ENCODE data around the gene OVCH1.
"Not testable (repeated sequence)": the region's sequence is repeated elsewhere in the genome, so short reads cannot be mapped to it uniquely, and the experiment has no call there.

Gene OVCH1

DNA sequence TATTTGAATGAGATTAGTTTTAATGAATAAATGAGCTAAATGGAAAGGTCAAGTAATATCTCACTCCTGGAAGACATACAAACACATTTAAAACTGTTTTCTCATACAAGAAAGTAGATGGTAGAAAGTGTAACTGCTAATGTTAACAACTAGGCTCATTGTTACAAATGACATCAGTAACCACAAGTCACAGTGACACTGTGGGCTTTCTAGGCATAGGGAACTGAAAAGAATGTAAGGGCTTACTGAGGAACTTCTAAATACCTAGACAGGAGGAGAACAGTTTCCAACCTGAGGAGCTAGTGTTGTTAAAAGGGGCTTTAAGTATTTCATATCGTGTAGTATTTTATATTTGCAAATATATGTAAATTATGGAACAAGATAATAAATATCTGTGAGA lies 99.0 kb downstream of the OVCH1 start:
- H3K9me3 Mint-ChIP-seq: no peaks in the 10 kb centered on the region
- H3K4me3 Mint-ChIP-seq: no peak overlapping the region
- no peak for TF ChIP-seq CTCF (IDR thresholded peaks at IDR 0.05)
- no peak overlapping the region for H3K27ac Mint-ChIP-seq
- H3K36me3 Mint-ChIP-seq (ENCODE audit: low read depth): no peaks in the 10 kb centered on the region
- H3K27me3 Mint-ChIP-seq (ENCODE audit: low read depth, poor library complexity): peaks cover 6% of the 10 kb centered on the region
- no peaks in the 10 kb centered on the region for H3K4me1 Mint-ChIP-seq
- no peak for DNase-seq

DNA sequence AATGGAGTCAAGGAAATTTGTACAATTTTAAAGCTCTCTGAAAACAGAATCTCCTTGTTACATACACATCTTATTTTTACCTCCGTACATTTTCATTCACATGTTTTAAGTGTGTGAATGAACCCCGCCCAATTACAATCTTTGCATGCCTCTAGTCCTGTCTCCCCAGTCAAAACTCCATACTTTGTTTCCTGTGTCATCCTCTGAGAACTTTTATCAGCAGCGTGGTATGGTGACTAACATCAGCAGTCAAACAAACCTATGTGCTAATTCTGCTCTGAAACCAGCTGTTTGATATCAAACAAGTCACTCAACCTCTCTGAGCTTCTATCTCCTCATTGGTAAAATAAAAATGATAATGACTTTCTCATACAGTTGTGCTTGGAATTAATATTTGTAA lies 100.7 kb downstream of the OVCH1 start:
- Mint-ChIP-seq H3K27me3 (ENCODE audit: low read depth, poor library complexity) (peaks cover 3% of the 10 kb centered on the region), H3K4me3 (no peak overlapping the region), H3K36me3 (ENCODE audit: low read depth) (no peaks in the 10 kb centered on the region), H3K4me1 (no peaks in the 10 kb centered on the region), H3K9me3 (no peaks in the 10 kb centered on the region), H3K27ac (no peak overlapping the region)
- no peak for DNase-seq
- TF ChIP-seq CTCF (IDR thresholded peaks at IDR 0.05): no peak

DNA sequence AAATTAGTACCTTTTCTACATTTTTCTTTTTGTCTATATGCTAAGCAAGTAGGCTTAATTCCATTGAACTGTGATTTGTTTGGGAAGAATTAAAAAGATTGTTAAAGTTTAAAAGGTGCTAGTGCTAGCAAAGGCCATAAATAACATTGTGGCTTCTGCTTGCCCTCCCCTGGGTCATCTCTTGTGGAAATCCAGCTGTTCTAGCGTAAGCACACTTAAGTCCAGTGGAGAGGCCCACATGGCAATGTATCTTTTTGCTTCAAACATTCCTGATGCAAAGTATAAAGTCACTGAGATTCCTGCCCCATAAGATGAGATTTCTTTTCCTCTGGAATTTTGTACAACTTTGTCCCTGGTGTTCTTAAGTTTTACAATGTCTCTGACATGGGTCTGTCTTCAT lies 102.1 kb downstream of the OVCH1 start:
- no peaks in the 10 kb centered on the region for H3K4me1 Mint-ChIP-seq
- H3K9me3 Mint-ChIP-seq: no peaks in the 10 kb centered on the region
- H3K36me3 Mint-ChIP-seq (ENCODE audit: low read depth): no peaks in the 10 kb centered on the region
- H3K27me3 Mint-ChIP-seq (ENCODE audit: low read depth, poor library complexity): peaks cover 3% of the 10 kb centered on the region
- DNase-seq: no peak
- H3K4me3 Mint-ChIP-seq: no peak overlapping the region
- TF ChIP-seq CTCF (IDR thresholded peaks at IDR 0.05): no peak
- H3K27ac Mint-ChIP-seq: no peak overlapping the region

- H3K9me3 Mint-ChIP-seq; H3K4me1 Mint-ChIP-seq; H3K27ac Mint-ChIP-seq; H3K4me3 Mint-ChIP-seq; DNase-seq; H3K27me3 Mint-ChIP-seq (ENCODE audit: low read depth, poor library complexity); H3K36me3 Mint-ChIP-seq (ENCODE audit: low read depth): not testable (repeated sequence)
Observed at GRCh38 chr12:29390419-29390818, 107.1 kb downstream of the OVCH1 start.

DNA sequence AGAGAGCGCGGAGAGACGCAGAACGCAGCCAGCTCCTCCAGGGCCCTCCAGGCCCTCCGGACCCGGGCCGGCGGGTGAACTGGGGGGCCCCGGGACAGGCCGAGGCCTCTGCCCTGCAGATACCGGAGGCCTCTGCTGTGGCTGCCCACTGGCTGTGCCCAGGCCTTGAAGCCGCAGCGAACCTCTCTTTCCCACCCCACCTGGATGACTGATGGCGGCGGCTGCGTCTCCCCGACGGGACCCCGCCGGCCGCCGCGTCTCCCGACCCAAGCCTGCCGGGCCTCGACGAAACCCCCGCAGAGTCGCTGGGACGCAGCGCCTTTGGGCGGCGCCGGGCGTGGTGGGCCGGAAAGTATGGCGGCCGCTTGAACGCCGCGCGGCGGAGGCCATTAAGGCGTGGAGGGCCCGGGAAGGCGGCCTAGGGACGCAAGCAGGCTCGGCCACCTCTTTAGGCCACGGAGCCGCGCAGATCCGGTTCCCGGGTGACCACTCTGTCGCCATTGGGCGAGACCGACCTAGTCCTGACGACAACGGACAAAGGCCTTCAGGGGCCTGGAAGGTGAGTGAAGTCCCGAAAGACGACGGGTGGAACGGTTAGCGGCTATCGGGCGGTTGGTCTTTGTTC lies 108.1 kb downstream of the OVCH1 start:
- Mint-ChIP-seq H3K4me3 (no peak overlapping the region), H3K36me3 (ENCODE audit: low read depth) (no peaks in the 10 kb centered on the region), H3K9me3 (peaks cover 4% of the 10 kb centered on the region), H3K4me1 (no peaks in the 10 kb centered on the region), H3K27me3 (ENCODE audit: low read depth, poor library complexity) (peaks cover under 1% of the 10 kb centered on the region), H3K27ac (no peak overlapping the region)
- TF ChIP-seq CTCF (IDR thresholded peaks at IDR 0.05): no peak
- DNase-seq: no peak

GRCh38 chr12:29386084-29386680 lies 111.3 kb downstream of the OVCH1 start:
- H3K36me3 Mint-ChIP-seq (ENCODE audit: low read depth); DNase-seq; H3K9me3 Mint-ChIP-seq; H3K4me3 Mint-ChIP-seq; H3K27ac Mint-ChIP-seq; H3K4me1 Mint-ChIP-seq: not testable (repeated sequence)
- peaks cover 11% of the 10 kb centered on the region for H3K27me3 Mint-ChIP-seq (ENCODE audit: low read depth, poor library complexity)

DNA sequence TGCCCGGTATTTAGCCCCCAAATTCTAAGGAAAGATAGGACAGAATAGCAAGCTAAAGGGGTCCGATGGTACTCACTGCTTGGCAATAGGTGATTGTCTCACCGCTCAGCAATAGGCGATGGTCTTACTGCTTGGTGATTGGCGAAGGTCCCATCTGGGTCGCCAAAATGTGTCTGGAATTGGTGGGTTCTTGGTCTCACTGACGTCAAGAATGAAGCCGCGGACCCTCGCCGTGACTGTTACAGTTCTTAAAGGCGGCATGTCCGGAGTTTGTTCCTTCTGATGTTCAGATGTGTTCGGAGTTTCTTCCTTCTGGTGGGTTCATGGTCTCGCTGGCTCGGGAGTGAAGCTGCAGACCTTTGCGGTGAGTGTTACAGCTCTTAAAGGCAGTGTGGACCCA lies 112.3 kb downstream of the OVCH1 start:
- H3K27me3 Mint-ChIP-seq (ENCODE audit: low read depth, poor library complexity): peaks cover 11% of the 10 kb centered on the region
- peaks cover 12% of the 10 kb centered on the region for H3K4me1 Mint-ChIP-seq
- not testable (repeated sequence) for H3K27ac Mint-ChIP-seq; H3K9me3 Mint-ChIP-seq; H3K4me3 Mint-ChIP-seq; H3K36me3 Mint-ChIP-seq (ENCODE audit: low read depth); DNase-seq
